ENCODE measurements around the gene TRIM38. TPM values are rescaled to one million over a fixed set of nuclear protein-coding genes. Genes with fewer than 3 reads are reported as not detected.
"Not testable (repeated sequence)": the region's sequence is repeated elsewhere in the genome, so short reads cannot be mapped to it uniquely, and the experiment has no call there.

Gene TRIM38
- total RNA-seq, 2 donors from 2014 or later: 21.3 to 39.9 TPM

DNA sequence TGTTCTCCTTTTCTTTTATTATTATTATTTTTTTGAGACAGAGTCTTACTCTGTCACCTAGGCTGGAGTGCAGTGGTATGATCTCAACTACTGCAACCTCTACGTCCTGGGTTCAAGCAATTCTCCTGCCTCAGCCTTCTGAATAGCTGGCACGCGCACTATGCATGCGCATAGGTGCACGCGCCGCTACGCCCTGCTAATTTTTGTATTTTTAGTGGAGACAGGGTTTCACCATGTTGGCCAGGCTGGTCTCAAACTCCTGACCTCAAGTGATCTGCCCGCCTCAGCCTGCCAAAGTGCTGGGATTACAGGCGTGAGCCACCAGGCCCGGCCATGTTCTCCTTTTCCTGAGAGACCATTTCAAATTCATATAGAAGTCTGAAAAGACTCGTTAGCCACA lies 32.8 kb upstream of the TRIM38 start:
- not testable (repeated sequence) for H3K36me3 Mint-ChIP-seq (ENCODE audit: insufficient read depth in 2 of 2); H3K4me3 Mint-ChIP-seq; H3K27ac Mint-ChIP-seq; DNase-seq; H3K9me3 Mint-ChIP-seq; ATAC-seq (replicated peaks in 1 of 2); H3K27me3 Mint-ChIP-seq (ENCODE audit: low read depth)
- peaks cover 31% of the 10 kb centered on the region for H3K4me1 Mint-ChIP-seq (ENCODE audit: low read depth)

DNA sequence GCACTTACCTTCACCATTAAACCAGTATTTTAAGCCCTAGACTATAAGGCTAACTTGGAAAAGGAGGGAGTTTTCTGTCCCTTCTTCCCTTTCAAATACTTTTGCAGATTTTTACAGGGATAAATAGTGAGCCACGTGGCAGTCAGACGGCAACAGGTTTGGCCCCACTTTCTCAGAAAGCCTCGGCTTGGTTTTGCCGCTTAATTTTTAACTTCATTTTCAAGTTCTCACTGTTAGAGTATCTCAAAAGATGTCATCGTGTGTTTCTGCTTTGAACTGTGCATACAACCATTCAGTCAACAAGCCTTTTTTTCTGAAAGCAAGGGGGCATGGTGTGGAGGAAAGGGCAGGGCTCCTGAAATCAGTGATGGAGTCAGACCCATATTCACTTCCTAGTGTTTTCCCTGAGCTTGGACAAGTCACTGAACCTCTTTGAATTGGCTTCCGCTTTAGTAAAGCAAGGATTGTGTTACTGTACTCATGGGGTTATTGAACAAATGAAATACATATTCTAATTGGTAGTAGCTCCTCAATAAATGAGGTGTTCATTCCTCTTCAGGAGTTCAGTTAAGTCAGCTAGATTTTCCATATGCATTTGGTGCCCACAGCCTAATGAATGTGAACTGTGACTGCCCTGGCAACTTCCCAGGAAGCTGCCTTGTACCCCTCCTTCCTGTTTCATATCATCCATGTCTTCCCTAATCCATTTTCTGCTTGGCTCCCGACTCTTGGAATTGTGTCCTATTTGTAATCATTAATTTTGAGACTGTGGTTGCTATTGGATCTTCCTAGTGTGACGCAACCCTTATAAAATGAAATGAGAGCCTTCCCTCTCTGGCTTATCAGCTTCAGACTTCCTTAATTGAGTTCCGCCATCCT lies 31.8 kb upstream of the TRIM38 start, which contains the start of gene SLC17A2:
SLC17A2 (minus strand) TSS at position 160 of the 879 bp plus-strand sequence. CDS start 4,895 bp downstream, outside the sequence.
- DNase-seq (no peak), ATAC-seq (replicated peaks in 1 of 2) (no peak)
- Mint-ChIP-seq H3K4me3 (no peak within 1 kb of the TSS), H3K4me1 (ENCODE audit: low read depth) (peaks cover 31% of the 10 kb centered on the region), H3K27ac (no peak within 1 kb of the TSS), H3K36me3 (ENCODE audit: insufficient read depth in 2 of 2) (no peaks in the 10 kb centered on the region), H3K27me3 (ENCODE audit: low read depth) (no peaks in the 10 kb centered on the region), H3K9me3 (no peaks in the 10 kb centered on the region)

DNA sequence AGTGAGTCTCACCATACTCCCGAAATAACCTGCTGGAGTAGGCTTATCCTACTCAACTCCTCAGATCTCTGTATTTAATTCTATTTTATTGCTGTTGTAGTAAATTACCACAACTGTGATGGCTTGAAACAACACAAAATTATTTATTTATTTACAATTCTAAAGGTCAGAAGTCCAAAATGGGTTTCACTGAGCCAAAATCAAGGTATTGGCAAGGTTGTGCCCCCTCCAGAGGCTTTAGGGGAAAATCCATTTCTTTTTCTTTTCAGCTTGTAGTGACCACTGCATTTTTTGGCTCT lies 31.2 kb upstream of the TRIM38 start:
- Mint-ChIP-seq H3K27ac (no peak overlapping the region), H3K36me3 (ENCODE audit: insufficient read depth in 2 of 2) (no peaks in the 10 kb centered on the region), H3K4me1 (ENCODE audit: low read depth) (peaks cover 31% of the 10 kb centered on the region), H3K9me3 (no peaks in the 10 kb centered on the region), H3K27me3 (ENCODE audit: low read depth) (no peaks in the 10 kb centered on the region), H3K4me3 (no peak overlapping the region)
- DNase-seq (no peak), ATAC-seq (replicated peaks in 1 of 2) (no peak)

DNA sequence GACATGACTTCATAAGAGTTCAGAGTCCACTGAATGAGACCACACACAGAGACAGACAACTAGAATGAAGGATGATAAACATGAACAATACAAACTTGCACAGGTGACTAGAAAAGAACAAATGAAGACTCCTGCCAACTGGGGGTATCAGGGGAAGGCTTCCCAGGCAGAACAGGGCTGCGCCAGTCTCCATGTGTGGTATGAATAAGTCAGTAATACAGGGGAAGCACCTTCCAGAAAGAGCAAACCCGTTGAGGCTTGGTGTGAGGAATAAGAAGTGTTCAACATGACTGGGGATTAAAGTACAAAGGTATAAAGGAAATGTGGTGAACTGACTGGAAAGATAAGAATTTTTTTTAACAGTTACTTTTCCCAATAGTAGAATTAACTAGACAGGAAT lies 28.4 kb upstream of the TRIM38 start:
- DNase-seq (no peak), ATAC-seq (replicated peaks in 1 of 2) (peak in 1 of 2 donors; percentile 43)
- Mint-ChIP-seq H3K4me3 (no peak overlapping the region), H3K9me3 (no peaks in the 10 kb centered on the region), H3K27me3 (ENCODE audit: low read depth) (no peaks in the 10 kb centered on the region), H3K4me1 (ENCODE audit: low read depth) (peaks cover 13% of the 10 kb centered on the region), H3K36me3 (ENCODE audit: insufficient read depth in 2 of 2) (no peaks in the 10 kb centered on the region), H3K27ac (no peak overlapping the region)

DNA sequence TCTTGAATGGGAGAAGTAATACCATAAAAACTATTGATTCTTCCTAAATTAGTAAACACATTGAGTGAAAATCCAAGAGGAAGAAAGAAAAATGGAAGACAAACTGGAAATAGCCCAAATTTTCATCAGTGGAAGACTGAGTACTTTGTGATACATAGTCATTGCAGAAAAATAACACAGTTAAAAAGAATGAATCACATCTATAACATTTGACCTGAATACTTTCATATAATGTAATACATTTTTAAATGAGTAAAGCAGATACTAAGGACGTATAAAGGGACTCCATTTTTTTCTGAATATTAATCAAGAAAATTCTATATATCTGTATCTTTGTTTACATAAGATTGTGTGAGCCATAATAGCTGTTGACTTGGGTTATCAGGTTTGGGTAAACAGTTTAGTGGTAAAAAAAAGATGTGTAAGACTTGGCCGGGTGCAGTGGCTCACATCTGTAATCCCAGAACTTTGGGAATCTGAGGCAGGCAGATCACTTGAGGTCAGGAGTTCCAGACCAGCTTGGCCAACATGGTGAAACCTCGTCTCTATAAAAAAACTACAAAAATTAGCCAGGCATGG lies 27.8 kb upstream of the TRIM38 start:
- peaks cover 12% of the 10 kb centered on the region for H3K4me1 Mint-ChIP-seq (ENCODE audit: low read depth)
- DNase-seq: no peak
- no peak for ATAC-seq (replicated peaks in 1 of 2)
- no peak overlapping the region for H3K4me3 Mint-ChIP-seq
- H3K36me3 Mint-ChIP-seq (ENCODE audit: insufficient read depth in 2 of 2): no peaks in the 10 kb centered on the region
- H3K27me3 Mint-ChIP-seq (ENCODE audit: low read depth): no peaks in the 10 kb centered on the region
- no peaks in the 10 kb centered on the region for H3K9me3 Mint-ChIP-seq
- peak overlapping the region; percentile 3 for H3K27ac Mint-ChIP-seq

DNA sequence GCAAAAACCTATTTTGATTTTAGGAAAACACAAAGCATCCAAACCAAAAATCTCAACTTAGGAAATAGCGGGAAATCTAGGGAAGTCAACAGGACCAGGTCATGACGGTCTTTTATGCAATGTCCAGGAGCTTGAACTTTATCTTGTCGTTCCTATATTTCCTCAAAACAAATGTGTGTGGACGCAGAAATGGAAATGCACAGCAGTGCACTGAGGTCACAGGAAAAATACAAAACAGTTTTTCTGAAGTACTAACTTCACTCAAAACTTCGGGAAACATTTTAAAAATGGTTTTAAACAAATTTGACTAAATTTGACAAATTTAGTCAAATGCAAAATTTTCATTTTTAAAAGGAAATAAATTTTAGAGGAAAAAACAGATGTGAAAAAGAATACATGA lies 26.6 kb upstream of the TRIM38 start:
- Mint-ChIP-seq H3K36me3 (ENCODE audit: insufficient read depth in 2 of 2) (no peaks in the 10 kb centered on the region), H3K9me3 (no peaks in the 10 kb centered on the region), H3K27ac (no peak overlapping the region)

DNA sequence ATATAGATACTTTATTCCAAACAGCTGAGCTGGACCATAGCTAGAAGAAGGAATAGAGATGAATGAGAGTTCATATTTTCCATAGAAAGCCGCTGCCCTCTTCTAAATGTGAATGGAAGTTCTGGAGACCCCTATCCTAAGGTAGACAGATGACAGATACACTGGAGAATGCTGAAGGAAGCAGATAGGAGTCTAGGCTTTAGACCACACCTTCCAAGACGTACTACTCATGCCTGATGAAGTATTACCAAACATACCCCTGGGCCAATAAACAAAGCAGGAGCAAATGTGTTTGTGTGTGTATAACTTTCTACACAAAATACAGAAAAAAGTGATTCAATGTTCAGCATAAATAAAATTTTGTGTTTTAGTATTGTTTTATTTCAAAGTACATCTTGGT lies 23.0 kb upstream of the TRIM38 start:
- H3K4me1 Mint-ChIP-seq (ENCODE audit: low read depth): peaks cover 19% of the 10 kb centered on the region
- no peak for ATAC-seq (replicated peaks in 1 of 2)
- peaks cover 5% of the 10 kb centered on the region for H3K27me3 Mint-ChIP-seq (ENCODE audit: low read depth)
- no peaks in the 10 kb centered on the region for H3K9me3 Mint-ChIP-seq
- no peak overlapping the region for H3K27ac Mint-ChIP-seq
- H3K4me3 Mint-ChIP-seq: no peak overlapping the region
- DNase-seq: no peak
- no peaks in the 10 kb centered on the region for H3K36me3 Mint-ChIP-seq (ENCODE audit: insufficient read depth in 2 of 2)

More for the DNA sequence above, 26.6 kb upstream of the TRIM38 start:
- H3K4me1 Mint-ChIP-seq (ENCODE audit: low read depth): peaks cover 18% of the 10 kb centered on the region
- no peak overlapping the region for H3K4me3 Mint-ChIP-seq
- ATAC-seq (replicated peaks in 1 of 2): no peak
- no peaks in the 10 kb centered on the region for H3K27me3 Mint-ChIP-seq (ENCODE audit: low read depth)
- no peak for DNase-seq

DNA sequence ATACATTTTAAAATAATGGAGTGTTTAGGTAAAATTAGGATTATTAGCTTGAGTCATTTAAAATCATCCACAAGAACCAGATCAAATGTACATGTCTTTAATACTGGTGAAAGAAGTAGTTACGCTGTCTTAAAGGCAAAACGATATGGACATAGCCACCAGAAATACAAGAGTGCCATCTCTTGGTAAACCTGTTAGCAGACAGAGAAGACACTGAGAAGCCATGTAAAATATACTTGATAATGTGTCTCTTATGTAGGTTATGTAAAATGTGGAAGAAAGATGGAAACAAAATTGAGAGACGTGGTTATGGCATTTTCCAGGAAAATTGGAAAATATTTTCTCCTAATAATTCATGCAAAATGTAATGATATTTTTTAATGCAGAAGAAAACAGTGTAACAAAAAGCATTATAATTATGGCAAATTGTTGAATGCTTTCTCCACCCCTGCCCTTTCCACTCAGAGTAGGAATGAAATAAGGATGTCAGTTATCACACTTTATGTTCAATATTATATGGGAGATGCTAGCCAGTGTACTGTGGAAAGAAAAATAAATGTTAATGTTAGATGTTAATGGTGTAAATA lies 19.9 kb upstream of the TRIM38 start:
- no peak overlapping the region for H3K27ac Mint-ChIP-seq
- DNase-seq (no peak), ATAC-seq (replicated peaks in 1 of 2) (peak; percentile 53 to 63)
- H3K36me3 Mint-ChIP-seq (ENCODE audit: insufficient read depth in 2 of 2): peaks cover 5 to 8% of the 10 kb centered on the region in 2 donors
- H3K27me3 Mint-ChIP-seq (ENCODE audit: low read depth): peaks cover 6% of the 10 kb centered on the region
- H3K9me3 Mint-ChIP-seq: peaks cover 5 to 6% of the 10 kb centered on the region in 2 donors
- no peak overlapping the region for H3K4me3 Mint-ChIP-seq
- H3K4me1 Mint-ChIP-seq (ENCODE audit: low read depth): peaks cover 43% of the 10 kb centered on the region

DNA sequence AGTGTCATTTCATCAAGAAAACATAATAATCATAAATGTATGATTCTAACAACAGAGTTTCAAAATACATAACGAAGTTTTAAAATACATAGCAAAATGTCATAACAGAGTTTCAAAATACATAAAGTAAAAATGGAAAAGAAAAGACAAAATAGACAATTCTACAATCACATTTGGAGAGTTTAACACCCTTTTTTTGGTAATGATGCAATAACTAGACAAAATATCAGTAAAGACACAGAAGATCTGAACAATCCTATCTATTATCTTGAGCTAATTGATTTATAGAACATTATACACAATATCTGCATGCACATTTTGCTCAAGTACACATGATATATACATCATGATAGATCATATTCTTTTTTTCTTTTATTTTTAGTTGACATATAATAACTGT lies 18.7 kb upstream of the TRIM38 start:
- Mint-ChIP-seq H3K36me3 (ENCODE audit: insufficient read depth in 2 of 2) (peaks cover 5 to 8% of the 10 kb centered on the region in 2 donors), H3K9me3 (peaks cover 5 to 6% of the 10 kb centered on the region in 2 donors), H3K27ac (no peak overlapping the region), H3K4me3 (no peak overlapping the region), H3K27me3 (ENCODE audit: low read depth) (peaks cover 6% of the 10 kb centered on the region), H3K4me1 (ENCODE audit: low read depth) (peaks cover 43% of the 10 kb centered on the region)
- DNase-seq (no peak), ATAC-seq (replicated peaks in 1 of 2) (no peak)

DNA sequence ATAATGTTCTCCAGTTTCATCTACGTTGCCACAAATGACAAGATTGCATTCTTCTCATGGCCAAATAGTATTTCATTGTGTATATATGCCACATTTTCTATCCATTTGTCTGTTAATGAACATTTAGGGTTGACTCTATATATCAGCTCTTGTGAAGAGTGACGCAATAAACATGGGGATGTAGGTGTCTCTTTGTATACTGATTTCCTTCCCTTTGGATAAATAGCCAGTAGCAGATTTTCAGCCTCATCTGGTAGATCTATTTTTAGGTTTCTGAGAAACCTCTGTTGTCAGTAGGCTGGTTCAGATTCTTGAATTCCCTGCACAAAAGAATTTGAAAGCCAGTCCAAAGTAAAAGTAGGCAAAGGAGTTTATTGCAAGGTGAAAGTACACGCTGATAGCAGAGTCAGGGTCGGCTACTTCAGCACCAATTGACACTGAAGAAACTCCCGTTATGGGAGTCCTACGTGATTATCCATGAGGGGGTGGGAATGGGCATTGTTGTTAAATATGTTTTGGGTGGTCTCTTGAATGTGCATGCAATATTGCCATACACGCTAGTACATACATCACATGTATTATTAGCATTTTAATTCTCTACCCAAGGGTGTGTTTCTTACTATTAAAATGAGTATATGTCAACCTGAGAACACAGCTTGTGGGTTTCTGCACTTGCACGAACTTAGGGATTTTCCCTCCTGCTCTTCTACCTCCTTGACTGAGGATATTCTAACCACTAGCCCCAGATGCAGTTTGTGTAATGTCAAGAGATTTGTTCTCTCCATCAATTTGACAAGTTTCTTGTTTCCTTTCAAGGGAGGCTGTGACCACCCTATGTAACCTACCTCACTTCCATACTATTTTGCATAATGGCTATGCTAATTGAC lies 17.7 kb upstream of the TRIM38 start:
- Mint-ChIP-seq H3K9me3 (peaks cover 5 to 6% of the 10 kb centered on the region in 2 donors), H3K27me3 (ENCODE audit: low read depth) (peaks cover 6% of the 10 kb centered on the region), H3K4me3 (peak overlapping the region; percentile 11 to 44), H3K4me1 (ENCODE audit: low read depth) (peaks cover 40% of the 10 kb centered on the region), H3K27ac (peak overlapping the region; percentile 33), H3K36me3 (ENCODE audit: insufficient read depth in 2 of 2) (peaks cover 5 to 8% of the 10 kb centered on the region in 2 donors)
- ATAC-seq (replicated peaks in 1 of 2) (peak; percentile 92), DNase-seq (peak in 1 of 2 donors; percentile 43)

DNA sequence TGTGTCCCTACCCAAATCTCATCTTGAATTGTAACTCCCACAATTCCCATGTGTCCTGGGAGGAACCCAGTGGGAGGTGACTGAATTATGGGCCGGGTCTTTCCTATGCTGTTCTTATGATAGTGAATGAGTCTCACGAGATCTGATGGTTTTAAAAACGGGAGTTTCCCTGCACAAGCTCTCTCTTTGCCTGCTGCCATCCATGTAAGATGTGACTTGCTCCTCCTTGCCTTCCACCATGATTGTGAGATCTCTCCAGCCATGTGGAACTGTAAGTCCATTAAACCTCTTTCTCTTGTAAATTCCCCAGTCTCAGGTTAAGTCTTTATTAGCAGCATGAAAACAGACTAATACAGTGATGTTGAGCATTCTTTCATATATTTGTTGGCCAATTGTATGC lies 16.9 kb upstream of the TRIM38 start:
- ATAC-seq (replicated peaks in 1 of 2); H3K9me3 Mint-ChIP-seq; H3K27me3 Mint-ChIP-seq (ENCODE audit: low read depth); DNase-seq; H3K36me3 Mint-ChIP-seq (ENCODE audit: insufficient read depth in 2 of 2): not testable (repeated sequence)
- Mint-ChIP-seq H3K27ac (peak overlapping the region; percentile 33), H3K4me1 (ENCODE audit: low read depth) (peaks cover 35% of the 10 kb centered on the region), H3K4me3 (peak overlapping the region in 1 of 2 donors; percentile 11)

DNA sequence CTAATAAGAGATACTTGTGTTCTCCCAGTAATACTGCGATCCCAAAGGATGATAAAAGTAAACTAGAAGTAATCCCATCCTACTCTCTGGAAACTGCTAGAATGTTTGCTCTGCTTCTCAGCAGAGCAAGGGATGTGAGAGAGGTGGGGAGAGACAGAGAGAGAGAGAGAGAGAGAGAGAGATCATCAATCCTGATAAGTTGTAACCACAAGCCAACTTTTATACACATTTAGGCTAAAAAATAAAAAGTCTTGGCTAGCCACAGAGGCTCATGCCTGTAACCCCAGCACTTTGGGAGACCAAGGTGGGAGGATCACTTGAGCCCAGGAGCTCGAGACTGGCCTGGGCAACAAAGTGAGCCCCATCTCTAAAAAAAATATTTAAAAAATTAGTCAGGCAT lies 16.0 kb upstream of the TRIM38 start:
- DNase-seq (no peak), ATAC-seq (replicated peaks in 1 of 2) (no peak)
- Mint-ChIP-seq H3K4me1 (ENCODE audit: low read depth) (peaks cover 30% of the 10 kb centered on the region), H3K9me3 (peaks cover 5 to 6% of the 10 kb centered on the region in 2 donors), H3K4me3 (peak overlapping the region; percentile 33 to 49), H3K27ac (peak overlapping the region; percentile 87), H3K36me3 (ENCODE audit: insufficient read depth in 2 of 2) (peaks cover 5 to 8% of the 10 kb centered on the region in 2 donors), H3K27me3 (ENCODE audit: low read depth) (peaks cover 6% of the 10 kb centered on the region)

Data from activated T-cell treated with anti-CD3 and anti-CD28 coated beads, Interleukin-2, amount 50 U/mL, for 72 hours (primary cell).